WI38 (cell line): ENCODE results near the gene PDE1A.

Source experiments
- H3K4me3 ChIP-seq: 2 replicates; pipeline ENCODE4 v1.5.1; 2011; ENCODE audit warnings: low read depth, mild to moderate bottlenecking, control low read depth, low read length
- CTCF ChIP-seq: IDR thresholded peaks from 2 replicates; pipeline ENCODE4 v1.5.1; 2012; ENCODE audit warnings: low read depth, mild to moderate bottlenecking, control low read depth, low read length

Gene PDE1A

DNA sequence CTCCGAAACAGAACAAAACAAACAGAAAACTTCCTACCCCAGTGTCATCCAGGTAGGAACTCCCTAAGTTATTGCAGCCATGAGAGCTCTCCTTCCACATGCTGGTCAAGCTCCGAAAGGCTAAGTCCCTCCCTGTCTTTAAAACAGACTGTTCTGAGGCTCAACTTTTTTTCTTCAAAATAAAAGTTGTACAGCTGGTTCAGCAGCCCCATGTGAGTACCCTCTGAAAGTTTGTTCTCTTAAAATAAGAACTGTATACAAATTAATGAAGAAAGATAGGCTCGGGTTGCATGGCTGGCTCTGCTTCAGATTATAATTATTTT lies at the start of gene PDE1A:
PDE1A (minus strand) TSS at position 119 of the 323 bp plus-strand sequence.
- no peak for TF ChIP-seq CTCF
- H3K4me3 ChIP-seq: no peak within 1 kb of the TSS

DNA sequence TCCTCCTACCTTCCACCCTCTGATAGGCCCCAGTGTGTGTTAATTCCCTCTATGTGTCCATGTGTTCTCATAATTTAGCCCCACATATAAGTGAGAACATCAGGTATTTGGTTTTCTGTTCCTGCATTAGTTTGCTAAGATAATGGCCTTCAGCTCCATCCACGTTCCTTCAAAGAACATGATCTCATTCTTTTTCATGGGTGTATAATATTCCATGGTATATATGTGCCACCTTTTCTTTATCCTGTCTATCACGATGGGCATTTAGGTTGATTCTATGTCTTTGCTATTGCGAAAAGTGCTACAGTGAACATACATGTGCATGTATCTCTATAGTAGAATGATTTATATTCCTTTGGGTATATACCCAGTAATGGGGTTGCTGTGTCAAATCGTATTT lies 46.8 kb upstream of the PDE1A start:
- TF ChIP-seq CTCF: no peak
- no peak overlapping the region for H3K4me3 ChIP-seq

- TF ChIP-seq CTCF: no peak
Observed at GRCh38 chr2:182463760-182464159, 36.9 kb upstream of the PDE1A start.

GRCh38 chr2:182456784-182457183 lies 29.9 kb upstream of the PDE1A start:
- no peak overlapping the region for H3K4me3 ChIP-seq
- no peak for TF ChIP-seq CTCF

More at GRCh38 chr2:182463760-182464159, 36.9 kb upstream of the PDE1A start:
- H3K4me3 ChIP-seq: no peak overlapping the region

DNA sequence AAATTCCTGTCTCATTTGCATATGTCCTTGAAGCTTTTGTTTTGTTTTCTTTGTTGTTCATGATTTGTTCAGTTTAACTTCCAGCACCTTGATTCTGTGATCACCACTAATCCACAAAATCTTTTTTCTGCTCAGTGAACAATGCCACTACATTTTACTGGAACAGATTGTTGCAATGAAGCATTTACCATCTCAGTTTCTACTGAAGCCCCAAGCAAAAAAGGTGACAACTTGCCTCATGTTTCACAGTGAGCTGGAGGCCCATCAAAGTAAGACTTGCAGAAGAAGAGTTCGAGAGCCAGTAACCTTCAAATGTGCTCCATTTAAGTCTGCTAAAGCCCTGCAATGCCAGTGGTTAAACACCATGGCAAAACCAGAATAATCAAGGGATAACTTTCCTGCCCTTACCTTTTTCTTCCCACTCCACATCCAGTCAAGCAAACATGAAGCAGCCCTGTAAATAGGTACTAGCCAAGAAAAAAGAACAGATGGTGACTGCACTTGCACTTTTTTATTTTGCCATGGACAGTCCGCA lies 25.7 kb upstream of the PDE1A start:
- no peak overlapping the region for H3K4me3 ChIP-seq
- TF ChIP-seq CTCF: no peak

DNA sequence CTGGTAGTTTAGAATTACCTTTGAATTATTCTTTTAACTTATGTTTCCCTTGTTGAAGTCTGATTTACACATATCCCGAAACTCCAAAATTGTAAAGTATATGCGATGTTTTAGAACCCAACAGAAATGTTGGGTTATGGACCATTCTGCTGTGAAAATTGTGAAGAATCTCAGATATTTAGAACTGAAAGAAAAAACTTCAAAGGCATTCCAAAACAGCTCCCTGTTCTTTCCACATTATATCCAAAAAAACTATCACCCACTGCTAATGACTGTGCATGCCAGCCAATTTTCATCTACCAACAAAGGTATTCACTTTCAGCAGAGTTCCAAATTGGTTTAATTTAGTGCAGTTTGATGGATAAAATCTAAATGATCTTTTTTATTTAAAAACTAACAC lies 21.5 kb upstream of the PDE1A start:
- no peak for TF ChIP-seq CTCF
- H3K4me3 ChIP-seq: no peak overlapping the region

DNA sequence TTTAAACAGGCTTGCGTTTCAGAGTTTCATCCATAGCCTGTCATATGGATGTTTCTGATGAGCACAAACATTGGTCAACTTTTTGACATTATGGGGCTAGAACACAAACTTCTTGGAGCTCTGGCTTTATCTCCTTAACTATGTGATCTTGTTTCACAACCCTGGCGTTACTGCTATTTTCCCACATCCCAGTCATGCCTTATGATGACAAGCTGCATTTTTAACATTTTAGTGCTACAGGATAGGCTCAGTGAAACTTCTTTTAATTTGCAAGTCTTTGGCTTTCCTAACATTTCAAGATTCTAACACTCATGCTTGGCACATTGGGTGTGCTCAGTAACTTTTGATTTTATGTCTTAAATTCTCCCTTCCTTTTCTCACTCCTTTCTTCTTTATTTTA lies 21.0 kb upstream of the PDE1A start:
- no peak for TF ChIP-seq CTCF
- no peak overlapping the region for H3K4me3 ChIP-seq
